NCI-H1417 treated with DMSO at 0.1 percent for 48 hours (cell line): Measurements from ENCODE around the gene NFATC2IP.
"Not testable (repeated sequence)": the region's sequence is repeated elsewhere in the genome, so short reads cannot be mapped to it uniquely, and the experiment has no call there.

Experiments
- DNase-seq: peaks from one replicate; lab custom pipeline; 2025; lab: John Stamatoyannopoulos, UW

The NFATC2IP gene

DNA sequence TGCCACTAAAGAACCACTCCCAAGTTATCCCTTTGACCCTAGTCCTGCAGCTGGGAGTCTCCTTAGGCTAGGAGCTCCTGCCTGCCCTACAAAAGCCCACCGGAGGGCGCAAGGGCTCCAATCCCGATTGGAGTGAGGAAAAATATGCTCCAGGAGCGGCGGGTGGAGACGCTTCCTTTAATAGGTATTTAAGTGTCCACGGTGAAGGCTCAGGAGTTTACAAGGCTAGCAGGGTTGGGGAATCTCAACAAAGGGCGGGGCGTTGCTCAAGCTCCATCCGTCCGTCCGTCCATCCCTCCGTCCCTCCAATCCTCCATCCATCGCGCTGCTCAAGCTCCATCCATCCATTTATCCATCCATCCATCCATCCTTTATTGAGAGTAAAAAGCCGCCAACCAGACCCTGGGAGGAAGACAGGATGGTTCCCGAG, 23.3 kb downstream of the NFATC2IP start:
- DNase-seq, result no peak

DNA sequence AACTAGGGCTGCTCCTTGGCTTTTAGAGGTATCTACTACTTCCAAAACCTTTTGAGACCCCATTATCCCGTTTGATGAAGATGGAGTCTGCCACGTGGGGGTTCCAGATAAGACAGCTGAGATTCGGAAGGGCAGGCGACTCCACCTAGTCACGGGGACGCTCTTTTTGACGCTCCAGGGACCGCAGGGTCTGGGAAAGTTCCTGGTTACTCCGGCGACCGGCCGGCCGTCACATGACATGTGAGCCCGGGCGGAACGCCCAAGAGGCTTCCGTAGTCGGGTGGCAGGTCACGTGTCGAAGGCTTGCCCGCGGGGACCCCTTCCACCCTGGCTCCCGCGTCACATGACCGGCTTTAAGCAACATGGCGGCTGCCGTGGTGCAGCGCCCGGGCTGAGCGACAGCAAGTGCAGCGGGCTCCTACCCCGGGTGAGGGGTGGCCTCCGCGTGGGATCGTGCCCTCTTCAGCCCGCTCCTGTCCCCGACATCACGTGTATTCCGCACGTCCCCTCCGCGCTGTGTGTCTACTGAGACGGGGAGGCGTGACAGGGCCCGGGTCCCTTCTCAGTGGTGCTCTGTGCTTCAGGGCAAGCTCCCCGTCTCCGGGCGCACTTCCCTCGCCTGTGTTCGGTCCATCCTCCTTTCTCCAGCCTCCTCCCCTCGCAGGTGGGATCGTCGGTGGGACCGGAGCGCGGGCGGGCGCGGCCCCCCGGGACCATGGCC, 23.9 kb downstream of the NFATC2IP start, which contains the start of gene SPNS1:
Gene SPNS1 (plus strand): TSS at position 342 of the 721 bp plus-strand sequence. CDS start 374 bp downstream, at position 716.
- DNase-seq, result peak; percentile 43

DNA sequence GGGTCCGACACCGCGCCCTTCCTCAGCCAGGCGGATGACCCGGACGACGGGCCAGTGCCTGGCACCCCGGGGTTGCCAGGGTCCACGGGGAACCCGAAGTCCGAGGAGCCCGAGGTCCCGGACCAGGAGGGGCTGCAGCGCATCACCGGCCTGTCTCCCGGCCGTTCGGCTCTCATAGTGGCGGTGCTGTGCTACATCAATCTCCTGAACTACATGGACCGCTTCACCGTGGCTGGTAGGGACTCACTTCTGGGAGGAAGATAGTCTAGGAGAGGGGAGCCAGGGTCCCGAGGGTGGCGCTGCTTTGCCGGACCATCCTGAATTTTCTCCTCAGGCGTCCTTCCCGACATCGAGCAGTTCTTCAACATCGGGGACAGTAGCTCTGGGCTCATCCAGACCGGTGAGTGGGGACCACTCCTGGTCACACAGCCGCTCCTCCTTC, 24.4 kb downstream of the NFATC2IP start:
- DNase-seq, result no peak

DNA sequence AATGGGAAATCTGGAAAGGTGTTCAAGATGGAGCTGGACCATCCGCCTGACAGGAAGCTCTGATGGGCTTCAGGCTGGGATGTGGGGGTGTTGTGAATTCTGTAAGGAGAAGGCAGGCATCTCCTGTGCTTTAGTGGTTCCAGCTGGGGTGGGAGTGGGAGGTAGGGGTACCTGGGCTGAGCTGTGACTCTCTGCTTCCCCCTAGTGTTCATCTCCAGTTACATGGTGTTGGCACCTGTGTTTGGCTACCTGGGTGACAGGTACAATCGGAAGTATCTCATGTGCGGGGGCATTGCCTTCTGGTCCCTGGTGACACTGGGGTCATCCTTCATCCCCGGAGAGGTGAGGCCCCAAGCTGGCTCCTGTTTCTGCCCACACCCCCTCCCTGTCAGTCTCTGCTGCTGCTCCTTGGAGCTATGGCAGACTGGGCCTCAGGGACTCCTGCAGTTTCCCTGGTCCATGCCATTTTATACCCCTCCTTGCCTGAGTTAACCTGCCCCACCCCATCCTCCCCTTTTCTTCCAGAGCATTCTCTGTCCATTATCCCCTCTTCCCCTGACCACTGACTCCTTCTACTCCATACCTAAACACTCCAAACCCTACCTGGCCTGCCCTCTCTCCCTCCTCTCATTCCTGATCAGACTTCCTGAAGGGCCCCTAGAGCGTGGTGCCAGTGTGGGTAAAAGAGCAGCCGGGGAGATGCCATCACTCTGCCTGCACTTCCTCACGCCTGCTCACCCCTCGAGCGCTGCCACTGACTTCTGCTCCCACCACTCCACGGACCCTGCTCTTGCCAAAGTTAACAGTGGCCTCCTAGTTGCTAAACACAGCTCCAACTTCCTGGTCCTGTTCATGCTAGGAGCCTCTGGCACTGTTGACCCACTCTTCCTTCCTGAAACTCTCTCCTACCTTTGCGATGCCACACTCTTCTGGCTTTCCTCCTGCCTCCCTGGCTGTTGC, 27.2 kb downstream of the NFATC2IP start:
- DNase-seq, result no peak

DNA sequence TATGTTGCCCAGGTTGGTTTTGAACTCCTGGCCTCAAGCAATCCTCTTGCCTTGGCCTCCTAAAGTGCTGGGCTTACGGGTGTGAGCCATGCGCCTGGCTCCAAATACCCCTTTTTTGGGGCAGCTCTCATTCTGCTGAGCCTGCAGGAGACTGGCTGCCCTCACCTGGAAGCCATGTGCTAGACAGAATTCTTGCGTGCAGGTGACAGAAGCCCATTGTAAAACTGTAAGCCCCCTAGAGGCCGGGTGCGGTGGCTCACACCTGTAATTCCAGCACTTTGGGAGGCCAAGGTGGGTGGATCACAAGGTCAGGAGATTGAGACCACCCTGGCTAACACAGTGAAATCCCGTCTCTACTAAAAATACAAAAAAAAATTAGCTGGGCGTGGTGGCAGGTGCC, 29.6 kb downstream of the NFATC2IP start:
- DNase-seq, result not testable (repeated sequence)

DNA sequence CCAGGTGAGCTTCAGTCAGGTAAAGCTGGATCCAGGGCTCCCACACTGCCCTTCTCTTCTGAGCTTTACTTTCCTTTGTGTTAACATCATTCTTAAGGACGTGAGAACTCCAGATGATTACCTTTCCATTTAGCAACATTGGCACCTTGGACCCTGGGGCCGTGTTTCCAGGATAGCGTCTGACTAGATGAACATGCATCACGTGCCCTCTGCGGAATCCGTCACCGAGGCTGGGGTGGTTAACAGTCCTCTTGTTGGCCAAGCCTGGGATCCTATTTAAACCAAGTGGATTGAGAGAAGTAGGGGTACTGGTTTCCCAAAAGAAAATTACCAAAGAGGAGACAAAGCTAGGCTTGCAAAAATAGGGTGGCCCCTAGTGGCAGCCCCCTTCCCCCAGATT, 30.2 kb downstream of the NFATC2IP start:
- DNase-seq, result no peak

DNA sequence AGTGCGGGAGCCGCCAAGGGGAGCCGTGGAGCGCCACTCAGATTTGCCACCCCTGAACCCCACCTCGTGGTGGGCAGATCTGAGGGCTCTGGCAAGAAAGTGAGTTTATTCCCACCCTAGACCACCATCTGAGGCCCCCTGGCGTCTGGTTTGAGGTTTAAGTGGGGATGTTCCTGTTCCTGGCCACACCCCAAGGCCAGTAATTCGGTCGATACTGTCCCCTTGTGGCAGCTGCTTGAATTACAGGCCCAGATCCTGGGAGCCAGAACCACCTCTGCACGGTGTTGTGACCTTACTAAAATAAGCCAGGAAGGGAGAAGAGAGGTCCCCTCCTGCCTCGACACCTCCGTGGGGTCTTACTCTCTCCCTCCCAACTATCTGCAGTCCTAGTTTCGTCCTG, 30.8 kb downstream of the NFATC2IP start:
- no peak for DNase-seq

DNA sequence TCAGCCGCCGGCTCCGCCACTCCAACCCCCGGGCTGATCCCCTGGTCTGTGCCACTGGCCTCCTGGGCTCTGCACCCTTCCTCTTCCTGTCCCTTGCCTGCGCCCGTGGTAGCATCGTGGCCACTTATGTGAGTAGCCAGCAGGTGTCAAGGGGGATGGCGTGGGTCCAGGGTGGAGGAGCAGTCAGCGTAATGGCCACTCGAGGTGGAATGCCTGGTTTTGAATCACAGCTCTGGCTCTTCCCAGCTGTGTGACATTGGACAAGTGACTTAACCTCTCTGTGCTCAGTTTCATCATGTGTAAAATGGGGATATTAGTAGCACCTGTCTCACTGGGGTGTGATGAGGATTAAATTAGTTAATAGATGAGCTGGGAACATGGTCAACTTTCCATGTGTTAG, 31.7 kb downstream of the NFATC2IP start:
- no peak for DNase-seq

DNA sequence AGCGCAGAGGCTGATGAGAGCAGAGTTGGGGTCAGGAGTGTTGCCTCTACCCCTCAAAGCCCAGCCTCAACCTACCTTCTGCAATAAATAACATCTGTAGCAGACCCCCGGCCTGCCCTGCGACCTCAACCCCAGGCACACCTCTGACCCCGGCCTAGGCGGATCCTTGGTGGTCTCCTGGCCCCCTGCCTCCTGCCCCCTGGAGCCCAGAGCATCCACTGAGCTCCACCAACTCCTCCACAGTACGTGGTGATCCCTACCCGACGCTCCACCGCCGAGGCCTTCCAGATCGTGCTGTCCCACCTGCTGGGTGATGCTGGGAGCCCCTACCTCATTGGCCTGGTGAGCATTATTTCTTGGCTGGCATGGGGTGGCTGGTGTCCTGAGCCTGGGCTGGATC, 32.2 kb downstream of the NFATC2IP start:
- DNase-seq, result no peak

DNA sequence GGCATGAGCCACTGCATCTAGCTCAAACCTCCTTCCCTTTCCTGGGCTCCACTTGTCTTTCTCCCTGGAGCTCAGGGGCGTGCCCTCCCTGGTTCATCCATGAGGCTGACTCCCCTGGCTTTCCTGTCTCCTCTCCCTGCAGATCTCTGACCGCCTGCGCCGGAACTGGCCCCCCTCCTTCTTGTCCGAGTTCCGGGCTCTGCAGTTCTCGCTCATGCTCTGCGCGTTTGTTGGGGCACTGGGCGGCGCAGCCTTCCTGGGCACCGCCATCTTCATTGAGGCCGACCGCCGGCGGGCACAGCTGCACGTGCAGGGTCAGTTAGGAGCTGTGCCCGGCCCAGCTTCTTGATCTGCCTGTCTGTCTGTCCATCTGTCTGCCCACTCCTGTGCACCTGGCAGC, 32.9 kb downstream of the NFATC2IP start:
- DNase-seq, result no peak

DNA sequence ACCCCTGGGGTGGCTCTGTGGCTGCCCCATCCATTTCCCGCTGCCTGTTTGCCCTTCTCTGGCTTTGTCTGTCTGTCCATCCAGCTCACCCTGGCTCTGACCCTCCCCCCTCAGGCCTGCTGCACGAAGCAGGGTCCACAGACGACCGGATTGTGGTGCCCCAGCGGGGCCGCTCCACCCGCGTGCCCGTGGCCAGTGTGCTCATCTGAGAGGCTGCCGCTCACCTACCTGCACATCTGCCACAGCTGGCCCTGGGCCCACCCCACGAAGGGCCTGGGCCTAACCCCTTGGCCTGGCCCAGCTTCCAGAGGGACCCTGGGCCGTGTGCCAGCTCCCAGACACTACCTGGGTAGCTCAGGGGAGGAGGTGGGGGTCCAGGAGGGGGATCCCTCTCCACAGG, 33.4 kb downstream of the NFATC2IP start:
- DNase-seq, result no peak

DNA sequence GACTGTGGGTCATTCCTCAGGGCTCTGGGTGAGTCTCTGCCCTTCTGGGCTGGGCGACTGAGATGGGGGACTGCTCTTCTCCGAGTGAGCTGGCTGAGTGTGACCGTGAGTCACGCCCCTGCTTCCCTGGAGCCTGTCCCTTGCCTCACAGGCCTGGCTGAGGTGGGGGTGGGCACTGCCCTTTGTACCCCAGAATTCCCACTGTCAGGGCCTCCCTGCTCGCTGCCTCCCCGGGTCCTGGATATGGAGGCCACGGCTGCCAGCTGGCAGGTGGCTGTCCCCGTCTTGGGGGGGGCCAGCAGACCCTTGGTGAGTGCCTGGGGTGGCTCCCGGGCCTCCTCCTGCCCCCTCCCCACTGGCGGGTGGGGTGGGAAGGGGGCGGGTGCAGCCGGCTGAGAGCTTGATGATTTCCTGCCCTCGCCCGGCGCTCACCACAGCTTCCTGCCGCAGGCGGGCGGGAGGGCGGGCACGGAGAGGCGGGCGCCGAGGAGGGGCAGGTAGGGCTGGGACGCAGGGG, 33.9 kb downstream of the NFATC2IP start, which contains the start of gene LAT:
Gene LAT (plus strand): TSS at position 434 of the 517 bp plus-strand sequence. CDS start 366 bp downstream, outside the sequence.
- no peak for DNase-seq

DNA sequence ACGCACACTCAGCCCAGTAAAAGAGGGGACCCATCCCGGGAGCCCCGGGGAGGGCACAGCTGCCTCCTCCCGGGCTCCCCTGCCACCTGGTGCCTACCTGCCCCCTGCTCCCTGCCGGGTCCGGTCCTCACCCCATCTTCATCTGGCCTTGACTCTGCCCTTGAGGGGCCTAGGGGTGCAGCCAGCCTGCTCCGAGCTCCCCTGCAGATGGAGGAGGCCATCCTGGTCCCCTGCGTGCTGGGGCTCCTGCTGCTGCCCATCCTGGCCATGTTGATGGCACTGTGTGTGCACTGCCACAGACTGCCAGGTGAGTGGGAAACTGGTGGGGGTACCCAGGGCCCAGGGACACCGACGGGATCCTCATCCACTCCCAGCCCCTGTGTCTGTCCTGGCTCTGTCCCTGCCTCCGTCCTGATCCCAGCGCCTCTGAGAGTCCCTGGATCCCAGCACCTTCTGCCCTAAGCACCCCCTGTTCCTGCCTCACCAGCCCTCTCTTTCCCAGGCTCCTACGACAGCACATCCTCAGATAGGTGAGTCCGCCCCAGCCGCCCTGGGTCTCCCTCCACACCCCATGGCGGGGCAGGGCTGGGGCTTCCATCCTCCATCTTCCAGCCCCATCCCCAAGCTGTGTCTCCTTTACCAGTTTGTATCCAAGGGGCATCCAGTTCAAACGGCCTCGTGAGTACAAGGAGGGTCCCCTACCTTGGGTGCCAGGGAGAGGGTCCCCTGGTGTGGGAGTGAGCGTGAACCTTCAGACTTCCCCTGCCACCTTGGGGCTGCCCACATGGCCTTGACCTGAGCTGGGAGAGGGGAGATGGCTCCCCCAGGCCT, 34.7 kb downstream of the NFATC2IP start:
- DNase-seq, result no peak

DNA sequence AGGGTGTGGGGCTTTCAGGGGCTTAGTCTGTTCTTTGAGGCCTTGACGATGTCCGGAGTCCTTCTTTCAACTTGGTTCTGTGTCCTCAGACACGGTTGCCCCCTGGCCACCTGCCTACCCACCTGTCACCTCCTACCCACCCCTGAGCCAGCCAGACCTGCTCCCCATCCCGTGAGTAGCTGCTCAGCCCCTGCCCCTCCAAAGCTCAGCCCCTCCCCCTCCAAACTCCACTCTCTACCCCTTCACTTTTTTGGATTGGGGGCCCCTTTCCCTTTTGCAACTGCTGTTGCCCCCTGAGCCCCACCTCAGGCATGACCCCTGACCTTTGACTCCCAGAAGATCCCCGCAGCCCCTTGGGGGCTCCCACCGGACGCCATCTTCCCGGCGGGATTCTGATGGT, 35.3 kb downstream of the NFATC2IP start:
- DNase-seq, result no peak

DNA sequence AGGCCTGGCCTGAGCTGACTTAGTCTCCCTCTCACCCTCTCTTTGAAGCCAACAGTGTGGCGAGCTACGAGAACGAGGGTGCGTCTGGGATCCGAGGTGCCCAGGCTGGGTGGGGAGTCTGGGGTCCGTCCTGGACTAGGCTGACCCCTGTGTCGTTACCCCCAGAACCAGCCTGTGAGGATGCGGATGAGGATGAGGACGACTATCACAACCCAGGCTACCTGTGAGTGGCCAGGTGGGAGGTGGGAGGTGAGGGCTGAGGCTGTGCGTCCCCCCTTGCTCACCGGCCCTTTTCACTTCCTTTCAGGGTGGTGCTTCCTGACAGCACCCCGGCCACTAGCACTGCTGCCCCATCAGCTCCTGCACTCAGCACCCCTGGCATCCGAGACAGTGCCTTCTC, 35.8 kb downstream of the NFATC2IP start:
- DNase-seq, result no peak

DNA sequence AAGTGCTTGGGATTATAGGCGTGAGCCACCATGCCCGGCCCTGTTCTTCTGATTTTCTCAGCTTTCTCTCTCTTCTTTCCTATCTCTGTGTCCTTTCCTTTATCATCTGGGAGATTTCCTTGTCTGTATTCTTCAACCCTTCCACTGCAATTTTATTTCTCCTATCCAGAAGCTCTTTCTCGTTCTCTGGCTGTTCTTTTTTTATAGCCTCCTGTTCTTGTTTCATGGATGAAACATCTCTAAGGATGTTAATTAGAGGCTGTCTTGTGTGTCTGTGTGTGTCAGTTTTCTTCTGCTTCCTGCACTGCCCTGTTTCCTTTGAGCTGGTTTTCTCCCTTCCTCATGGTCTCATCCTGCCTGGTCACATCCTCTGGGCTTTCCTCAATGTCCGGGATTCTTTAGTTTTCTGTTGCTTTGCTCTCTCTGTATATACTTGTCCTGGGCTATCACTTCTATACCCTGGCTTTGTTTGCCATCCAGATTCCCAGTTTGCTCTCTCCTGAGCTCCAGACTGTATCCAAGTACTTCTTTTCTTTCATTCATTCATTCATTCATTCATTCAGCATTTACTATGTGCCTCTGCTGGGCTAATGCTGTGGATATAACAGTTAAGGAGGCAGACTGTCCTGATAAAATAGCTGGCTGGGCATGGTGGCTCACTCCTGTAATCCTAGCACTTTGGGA, 36.6 kb downstream of the NFATC2IP start:
- no peak for DNase-seq

DNA sequence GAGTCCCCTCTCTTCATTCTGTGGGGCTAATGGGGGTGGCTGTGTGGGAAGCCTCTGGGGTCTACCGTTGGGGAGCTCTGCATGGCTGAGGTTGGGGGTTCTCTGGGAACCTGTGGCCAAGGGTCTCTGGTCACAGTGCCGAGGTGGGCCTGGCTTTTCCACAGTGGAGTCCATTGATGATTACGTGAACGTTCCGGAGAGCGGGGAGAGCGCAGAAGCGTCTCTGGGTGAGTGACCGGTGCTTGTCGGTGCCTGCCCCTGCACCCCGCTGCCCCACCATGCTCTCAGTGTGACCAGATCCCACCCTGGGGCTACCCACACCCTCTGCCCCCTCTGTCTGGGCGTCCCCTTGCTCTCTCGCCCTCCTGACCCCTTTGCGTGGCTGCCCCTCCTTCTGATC, 38.6 kb downstream of the NFATC2IP start:
- DNase-seq, result no peak

DNA sequence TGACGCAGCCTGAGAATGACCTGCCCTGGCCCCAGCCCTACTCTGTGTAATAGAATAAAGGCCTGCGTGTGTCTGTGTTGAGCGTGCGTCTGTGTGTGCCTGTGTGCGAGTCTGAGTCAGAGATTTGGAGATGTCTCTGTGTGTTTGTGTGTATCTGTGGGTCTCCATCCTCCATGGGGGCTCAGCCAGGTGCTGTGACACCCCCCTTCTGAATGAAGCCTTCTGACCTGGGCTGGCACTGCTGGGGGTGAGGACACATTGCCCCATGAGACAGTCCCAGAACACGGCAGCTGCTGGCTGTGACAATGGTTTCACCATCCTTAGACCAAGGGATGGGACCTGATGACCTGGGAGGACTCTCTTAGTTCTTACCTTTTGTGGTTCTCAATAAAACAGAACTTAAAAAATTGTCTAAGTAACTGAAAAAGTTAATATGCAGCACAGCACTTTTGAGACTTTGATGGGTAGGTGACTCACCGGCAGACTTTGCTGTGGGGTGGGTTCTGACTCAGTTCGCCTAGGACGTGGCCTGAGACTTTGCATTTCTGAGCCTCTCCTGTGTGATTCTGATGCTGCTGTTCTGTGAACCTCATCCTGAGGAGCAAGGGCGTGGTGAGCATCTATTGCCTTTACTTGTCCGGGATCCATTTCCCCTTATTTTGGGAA, 39.8 kb downstream of the NFATC2IP start:
- DNase-seq, result no peak

DNA sequence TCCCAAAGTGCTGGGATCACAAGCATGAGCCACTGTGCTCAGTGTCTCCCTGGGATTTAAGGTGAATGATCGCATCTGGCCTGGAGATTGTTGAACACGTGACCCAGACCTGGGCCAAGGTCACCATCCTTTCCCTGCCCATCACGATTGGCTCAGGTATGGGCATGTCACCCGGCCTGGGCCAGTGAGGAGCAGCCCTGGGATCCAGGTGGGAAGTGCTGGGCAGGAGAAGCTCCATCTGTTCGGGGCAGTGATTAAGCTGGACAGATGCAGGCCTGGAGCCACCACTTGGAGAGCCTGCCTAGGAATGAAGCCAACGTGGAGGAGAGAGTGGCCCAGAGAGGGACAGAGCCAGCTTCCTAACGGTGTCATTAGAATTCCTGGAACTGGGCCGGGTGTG, 41.0 kb downstream of the NFATC2IP start:
- no peak for DNase-seq

DNA sequence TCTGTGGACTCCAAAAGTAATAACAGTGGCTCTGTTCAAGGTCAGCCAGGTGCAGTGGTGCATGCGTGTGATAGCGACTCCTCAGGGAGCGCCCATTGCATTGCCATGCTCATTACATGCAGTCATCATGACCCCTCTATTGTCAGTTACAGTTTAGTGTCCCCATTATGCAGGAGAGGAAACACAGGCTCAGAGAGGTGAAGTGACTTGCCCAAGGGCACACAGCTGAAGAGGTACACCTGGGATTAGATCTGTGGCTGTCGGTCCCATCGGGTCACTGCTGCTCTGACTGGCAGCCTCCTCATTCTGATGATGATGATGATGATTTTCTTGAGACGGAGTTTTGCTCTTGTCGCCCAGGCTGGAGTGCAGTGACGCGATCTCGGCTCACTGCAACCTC, 41.8 kb downstream of the NFATC2IP start:
- DNase-seq, result no peak

DNA sequence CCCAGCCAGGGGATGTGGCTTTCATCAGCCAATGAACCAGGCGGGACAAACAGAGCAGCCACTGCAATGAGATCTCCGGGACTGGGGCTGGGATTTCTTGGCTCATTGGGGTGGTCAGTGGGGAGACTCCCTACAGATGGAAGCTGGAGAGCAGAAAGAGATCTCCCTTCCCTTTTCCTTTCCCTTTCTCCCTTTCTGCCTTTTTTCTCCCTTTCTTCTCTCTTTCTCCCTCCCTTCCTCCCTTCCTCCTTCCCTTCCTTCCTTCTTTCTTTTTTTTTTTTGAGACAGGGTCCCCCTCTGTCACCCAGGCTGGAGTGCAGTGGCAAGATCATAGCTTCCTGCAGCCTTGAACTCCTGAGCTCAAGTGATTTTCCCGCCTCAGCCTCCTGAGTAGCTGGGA, 48.1 kb downstream of the NFATC2IP start:
- no peak for DNase-seq
